Naive thymus-derived CD4-positive, alpha-beta T cell (primary cell): ENCODE data around the gene AHNAK. TPM values are rescaled to one million over a fixed set of nuclear protein-coding genes. Genes with fewer than 3 reads are reported as not detected.
A peak's percentile ranks its signal among the peaks of the same experiment; 100 is the strongest.

ENCODE experiments used
- ATAC-seq: fragments of 150-1000 bp; cut with Tn5 transposase; 2 replicates; pipeline ENCODE4 v1.10.0; 2021; ENCODE audit warnings: mild to moderate bottlenecking, moderate library complexity
- CTCF ChIA-PET: fragments of 350-600 bp; sonication (Branson Sonifier 250); formaldehyde crosslinking; loops from one replicate; lab custom pipeline; 2021; ENCODE audit warnings: antibody characterized with exemption; lab: Charles Lee
- POLR2A ChIA-PET: fragments of 350-600 bp; sonication (Branson Sonifier 250); formaldehyde crosslinking; loops from one replicate; lab custom pipeline; 2021; ENCODE audit warnings: antibody characterized with exemption, inconsistent platforms; lab: Charles Lee
- DNase-seq, 9 donors: peaks; one replicate each; pipeline versions ENCODE4 v3.0.0 to v3.0.0-alpha.2; 2020 to 2022; ENCODE audit warnings: mixed read lengths in 1 of 9
- H3K27ac ChIP-seq: one replicate; pipeline ENCODE4 v1.7.0; 2013; ENCODE audit warnings: mild to moderate bottlenecking, low read depth, low read length, moderate library complexity
- H3K27me3 ChIP-seq, 2 donors: one replicate each; pipeline ENCODE4 v1.7.0; 2013; ENCODE audit warnings: low read length in 2 of 2, mild to moderate bottlenecking in 2 of 2, moderate library complexity in 2 of 2; ENCODE audit not compliant: control insufficient read depth in 2 of 2, insufficient read depth in 2 of 2
- H3K36me3 ChIP-seq, 3 experiments: 1 replicate in 2 of 3; 2 replicates in 1 of 3; pipeline ENCODE4 v1.7.0; 2013; ENCODE audit warnings: low read length in 3 of 3, mild to moderate bottlenecking in 3 of 3, moderate library complexity in 1 of 3; ENCODE audit not compliant: insufficient read depth in 3 of 3, control insufficient read depth in 2 of 3
- H3K4me1 ChIP-seq, 2 donors: one replicate each; pipeline ENCODE4 v1.7.0; 2013; ENCODE audit warnings: low read length in 2 of 2, mild to moderate bottlenecking in 2 of 2, moderate library complexity in 1 of 2; ENCODE audit not compliant: control insufficient read depth in 2 of 2, insufficient read depth in 2 of 2
- H3K4me3 ChIP-seq: 2 replicates; pipeline ENCODE4 v1.7.0; 2013; ENCODE audit warnings: mild to moderate bottlenecking, low read length
- H3K9me3 ChIP-seq, 3 experiments: 1 replicate in 2 of 3; 2 replicates in 1 of 3; pipeline ENCODE4 v1.7.0; 2013; ENCODE audit warnings: low read length in 3 of 3; ENCODE audit not compliant: control insufficient read depth in 2 of 3
- H3K27ac Mint-ChIP-seq, 9 donors: one replicate each; pipeline ENCODE4 v1.8.0; 2020 to 2022; ENCODE audit warnings: mixed read lengths in 9 of 9, mild to moderate bottlenecking in 8 of 9, moderate library complexity in 5 of 9, inconsistent platforms in 2 of 9
- H3K27me3 Mint-ChIP-seq, 5 donors: one replicate each; pipeline ENCODE4 v1.8.0; 2021 to 2022; ENCODE audit warnings: mixed read lengths in 5 of 5, mild to moderate bottlenecking in 1 of 5
- H3K36me3 Mint-ChIP-seq, 5 donors: one replicate each; pipeline ENCODE4 v1.8.0; 2020 to 2022; ENCODE audit warnings: mixed read lengths in 5 of 5, mild to moderate bottlenecking in 3 of 5, inconsistent platforms in 1 of 5
- H3K4me1 Mint-ChIP-seq, 7 donors: one replicate each; pipeline ENCODE4 v1.8.0; 2020 to 2022; ENCODE audit warnings: mixed read lengths in 7 of 7, mild to moderate bottlenecking in 3 of 7, inconsistent platforms in 1 of 7
- H3K4me3 Mint-ChIP-seq, 10 donors: one replicate each; pipeline ENCODE4 v1.8.0; 2020 to 2022; ENCODE audit warnings: mild to moderate bottlenecking in 10 of 10, mixed read lengths in 10 of 10, moderate library complexity in 6 of 10, inconsistent platforms in 2 of 10
- H3K9me3 Mint-ChIP-seq, 11 donors: one replicate each; pipeline ENCODE4 v1.8.0; 2020 to 2022; ENCODE audit warnings: mixed read lengths in 11 of 11, mild to moderate bottlenecking in 4 of 11, inconsistent platforms in 1 of 11, moderate library complexity in 1 of 11
- intact Hi-C, 2 donors: fragments of 100-400 bp; cut with micrococcal nuclease; formaldehyde crosslinking; loops; one replicate each; pipeline ENCODE4 v1.15.1; 2023
- polyA plus RNA-seq, 2 donors: library from polyadenylated mRNA; unstranded; fragments of 300-500 nt; fragmentation: Illumina TruSeq; gene quantifications; one replicate each; pipeline ENCODE4 v1.2.3, GENCODE V29; 2021
- total RNA-seq, 6 experiments: library from RNA in 5 of 6; stranded (reverse) in 5 of 6; gene quantifications; 1 replicate in 5 of 6; 2 replicates in 1 of 6; pipeline ENCODE4 v1.2.3 and lab custom pipeline; 2021 to 2026

The AHNAK gene
- total and polyA plus RNA-seq, 7 experiments from 2014 or later = 6.7 to 622 (median 233) TPM

DNA sequence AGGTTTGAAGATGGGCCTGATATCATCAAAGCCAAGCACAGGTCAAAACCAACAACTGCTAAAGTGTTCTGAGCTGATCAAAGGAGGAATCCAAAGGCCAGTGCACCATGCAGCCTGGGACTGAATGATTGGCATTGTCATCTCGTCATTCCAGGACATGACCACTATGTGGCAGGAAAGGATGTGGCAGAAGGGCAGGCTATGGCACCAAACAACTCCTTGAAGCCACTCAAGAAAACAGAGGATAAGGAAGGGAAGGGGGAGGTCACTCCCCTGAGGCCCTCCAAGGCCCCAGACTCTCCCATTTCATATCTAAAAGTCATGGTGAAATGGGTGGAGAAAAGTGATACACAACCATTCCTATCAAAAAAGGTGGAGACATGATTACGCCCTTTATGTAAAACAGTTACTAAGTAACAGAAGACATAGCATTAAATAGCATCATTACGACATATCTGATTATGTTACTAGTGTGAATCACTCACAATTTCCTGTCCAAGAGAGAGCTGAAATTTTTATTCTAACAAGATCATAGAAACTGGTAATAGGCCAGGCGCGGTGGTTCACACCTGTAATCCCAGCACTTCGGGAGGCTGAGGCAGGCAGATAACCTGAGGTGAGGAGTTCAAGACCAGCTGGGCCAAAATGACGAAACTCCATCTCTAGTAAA, 49.3 kb downstream of the AHNAK start:
- CTCF ChIA-PET = interaction anchor here (1.1 to 1.4 kb wide), 3 partner anchors 47 to 60 kb away, joined by 3 to 4 read pairs (median 3); no protein-coding TSS in a partner anchor
- Histone ChIP-seq H3K9me3 (no peaks in the 10 kb centered on the region), H3K4me1 (no peaks in the 10 kb centered on the region), H3K27me3 (no peaks in the 10 kb centered on the region), H3K36me3 (no peaks in the 10 kb centered on the region), H3K4me3 (no peak overlapping the region), H3K27ac (no peak overlapping the region)
- Mint-ChIP-seq H3K9me3 (no peaks in the 10 kb centered on the region), H3K36me3 (no peaks in the 10 kb centered on the region), H3K4me3 (no peak overlapping the region), H3K27ac (no peak overlapping the region), H3K4me1 (peaks cover 0 to 18% (median 0%) of the 10 kb centered on the region in 7 donors), H3K27me3 (peaks cover 0 to 14% (median 0%) of the 10 kb centered on the region in 5 donors)
- ATAC-seq (peak; percentile 74), DNase-seq (peak in 3 of 9 donors; percentile 5 to 20 (median 18))
- POLR2A ChIA-PET = no interaction called here
- intact Hi-C loops = loop anchor here (1.0 kb wide), 1 partner anchor 63 kb away; no protein-coding TSS in a partner anchor

GRCh38 chr11:62496676-62497075, 49.9 kb downstream of the AHNAK start:
- no peaks in the 10 kb centered on the region for H3K4me1 ChIP-seq
- H3K36me3 Mint-ChIP-seq = no peaks in the 10 kb centered on the region
- ChIA-PET CTCF (interaction anchor here (1.1 to 1.4 kb wide), 2 partner anchors 47 to 55 kb away, joined by 3 read pairs; no protein-coding TSS in a partner anchor), POLR2A (no interaction called here)
- no peak overlapping the region for H3K27ac ChIP-seq
- no peak overlapping the region for H3K4me3 Mint-ChIP-seq
- H3K9me3 Mint-ChIP-seq = no peaks in the 10 kb centered on the region
- no peaks in the 10 kb centered on the region for H3K36me3 ChIP-seq
- H3K27me3 Mint-ChIP-seq = peaks cover 0 to 8% (median 0%) of the 10 kb centered on the region in 5 donors
- no peak overlapping the region for H3K4me3 ChIP-seq
- H3K9me3 ChIP-seq = no peaks in the 10 kb centered on the region
- intact Hi-C loops = loop anchor here (1.0 kb wide), 1 partner anchor 64 kb away; no protein-coding TSS in a partner anchor
- H3K4me1 Mint-ChIP-seq = peaks cover 0 to 13% (median 0%) of the 10 kb centered on the region in 7 donors
- DNase-seq (no peak), ATAC-seq (no peak)
- no peak overlapping the region for H3K27ac Mint-ChIP-seq
- H3K27me3 ChIP-seq = no peaks in the 10 kb centered on the region

GRCh38 chr11:62494246-62494645, 52.4 kb downstream of the AHNAK start:
- no peaks in the 10 kb centered on the region for H3K4me1 ChIP-seq
- H3K4me3 ChIP-seq = no peak overlapping the region
- ChIA-PET POLR2A (no interaction called here), CTCF (no interaction called here)
- ATAC-seq = no peak
- Mint-ChIP-seq H3K4me1 (peaks cover 0 to 11% (median 0%) of the 10 kb centered on the region in 7 donors), H3K27me3 (no peaks in the 10 kb centered on the region), H3K36me3 (no peaks in the 10 kb centered on the region), H3K9me3 (no peaks in the 10 kb centered on the region), H3K27ac (no peak overlapping the region), H3K4me3 (no peak overlapping the region)
- intact Hi-C loops = no loop called here
- no peaks in the 10 kb centered on the region for H3K36me3 ChIP-seq
- H3K27me3 ChIP-seq = no peaks in the 10 kb centered on the region
- no peaks in the 10 kb centered on the region for H3K9me3 ChIP-seq
- no peak for DNase-seq
- H3K27ac ChIP-seq = no peak overlapping the region

GRCh38 chr11:62493801-62494200, 52.8 kb downstream of the AHNAK start:
- no peak overlapping the region for H3K4me3 Mint-ChIP-seq
- DNase-seq (no peak), ATAC-seq (no peak)
- ChIA-PET CTCF (no interaction called here), POLR2A (no interaction called here)
- no peak overlapping the region for H3K27ac Mint-ChIP-seq
- Histone ChIP-seq H3K4me3 (no peak overlapping the region), H3K9me3 (no peaks in the 10 kb centered on the region), H3K27me3 (no peaks in the 10 kb centered on the region), H3K4me1 (no peaks in the 10 kb centered on the region), H3K27ac (no peak overlapping the region), H3K36me3 (no peaks in the 10 kb centered on the region)
- H3K4me1 Mint-ChIP-seq = peaks cover 0 to 9% (median 0%) of the 10 kb centered on the region in 7 donors
- H3K27me3 Mint-ChIP-seq = no peaks in the 10 kb centered on the region
- H3K36me3 Mint-ChIP-seq = no peaks in the 10 kb centered on the region
- no peaks in the 10 kb centered on the region for H3K9me3 Mint-ChIP-seq
- intact Hi-C loops = no loop called here

DNA sequence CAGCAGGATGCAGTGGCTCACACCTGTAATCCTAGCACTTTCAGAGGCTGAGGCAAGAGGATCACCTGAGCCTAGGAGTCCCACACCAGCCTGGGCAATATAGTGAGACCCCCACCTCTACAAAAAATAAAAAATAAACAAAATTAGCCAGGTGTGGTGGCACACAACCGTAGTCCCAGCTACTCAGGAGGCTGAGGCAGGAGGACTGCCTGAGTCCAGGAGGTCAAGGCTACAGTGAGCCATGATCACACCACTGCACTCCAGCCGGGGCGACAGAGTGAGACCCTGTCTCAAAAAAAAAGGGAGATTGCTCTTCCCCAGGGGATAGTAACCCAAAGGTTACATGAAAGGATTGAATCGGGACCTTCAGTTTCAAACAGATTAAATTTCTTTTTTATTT, 54.0 kb downstream of the AHNAK start:
- intact Hi-C loops = no loop called here
- H3K9me3 Mint-ChIP-seq = no peaks in the 10 kb centered on the region
- ATAC-seq (no peak), DNase-seq (no peak)
- Histone ChIP-seq H3K4me3 (no peak overlapping the region), H3K4me1 (peaks cover 0 to 3% of the 10 kb centered on the region in 2 donors), H3K27me3 (no peaks in the 10 kb centered on the region), H3K36me3 (no peaks in the 10 kb centered on the region), H3K27ac (no peak overlapping the region), H3K9me3 (no peaks in the 10 kb centered on the region)
- peaks cover 0 to 2% (median 0%) of the 10 kb centered on the region in 5 donors for H3K27me3 Mint-ChIP-seq
- ChIA-PET POLR2A (no interaction called here), CTCF (no interaction called here)
- peaks cover 0 to 7% (median 2%) of the 10 kb centered on the region in 7 donors for H3K4me1 Mint-ChIP-seq
- no peak overlapping the region for H3K4me3 Mint-ChIP-seq
- H3K36me3 Mint-ChIP-seq = no peaks in the 10 kb centered on the region
- no peak overlapping the region for H3K27ac Mint-ChIP-seq

DNA sequence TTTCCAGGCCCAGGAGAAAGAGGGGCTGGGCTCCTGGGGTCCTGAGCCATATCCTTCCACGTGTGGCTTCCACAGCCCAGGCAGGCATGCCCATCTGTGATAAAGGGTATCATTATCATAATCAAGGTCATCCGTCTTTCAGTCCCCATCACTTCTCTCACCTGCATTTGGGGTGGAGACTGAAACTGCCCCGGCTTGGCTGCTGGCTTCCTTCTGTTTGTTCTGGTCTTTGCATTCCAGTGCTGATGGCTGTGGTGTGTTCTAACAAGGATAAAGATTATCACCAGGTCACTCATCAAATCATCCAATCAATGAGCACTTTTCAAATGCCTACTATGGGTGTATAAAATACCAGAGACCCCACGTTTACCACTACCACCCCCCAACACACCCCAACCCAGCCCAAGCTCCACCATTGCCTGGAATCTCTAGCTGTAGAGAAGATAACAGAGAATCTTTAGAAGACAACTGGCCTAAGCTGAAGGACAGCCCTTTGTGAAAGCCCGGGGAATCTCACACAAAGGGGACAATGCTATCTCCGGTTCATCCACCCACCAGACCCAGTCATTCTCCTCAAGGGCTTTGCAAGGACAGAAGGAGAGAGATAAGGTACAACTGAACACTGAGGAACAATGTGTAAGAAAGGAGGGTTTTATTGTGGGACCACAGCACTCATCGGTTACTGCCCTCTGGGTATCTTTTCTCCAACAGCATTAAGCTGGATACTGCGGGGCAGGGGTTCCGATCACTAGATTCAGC, 54.9 kb downstream of the AHNAK start:
- intact Hi-C loops = no loop called here
- no peak overlapping the region for H3K4me3 Mint-ChIP-seq
- H3K9me3 Mint-ChIP-seq = no peaks in the 10 kb centered on the region
- peaks cover 0 to 2% (median 0%) of the 10 kb centered on the region in 5 donors for H3K27me3 Mint-ChIP-seq
- ATAC-seq = no peak
- ChIA-PET POLR2A (no interaction called here), CTCF (no interaction called here)
- DNase-seq = no peak
- H3K4me1 Mint-ChIP-seq = peaks cover 0 to 9% (median 2%) of the 10 kb centered on the region in 7 donors
- no peak overlapping the region for H3K27ac Mint-ChIP-seq
- Histone ChIP-seq H3K36me3 (no peaks in the 10 kb centered on the region), H3K27me3 (no peaks in the 10 kb centered on the region), H3K27ac (no peak overlapping the region), H3K4me3 (no peak overlapping the region), H3K9me3 (no peaks in the 10 kb centered on the region), H3K4me1 (peaks cover 0 to 5% of the 10 kb centered on the region in 2 donors)
- no peaks in the 10 kb centered on the region for H3K36me3 Mint-ChIP-seq
